Naive thymus-derived CD4-positive, alpha-beta T cell (primary cell): ENCODE results near the gene SLC66A2. TPM values are rescaled to one million over a fixed set of nuclear protein-coding genes. Genes with fewer than 3 reads are reported as not detected.

Experiments used
- ATAC-seq: fragments of 150-1000 bp; cut with Tn5 transposase; 2 replicates; pipeline ENCODE4 v1.10.0; 2021; ENCODE audit warnings: mild to moderate bottlenecking, moderate library complexity
- CTCF ChIA-PET: fragments of 350-600 bp; sonication (Branson Sonifier 250); formaldehyde crosslinking; loops from one replicate; lab custom pipeline; 2021; ENCODE audit warnings: antibody characterized with exemption; lab: Charles Lee
- POLR2A ChIA-PET: fragments of 350-600 bp; sonication (Branson Sonifier 250); formaldehyde crosslinking; loops from one replicate; lab custom pipeline; 2021; ENCODE audit warnings: antibody characterized with exemption, inconsistent platforms; lab: Charles Lee
- DNase-seq, 9 donors: peaks; one replicate each; pipeline versions ENCODE4 v3.0.0 to v3.0.0-alpha.2; 2020 to 2022; ENCODE audit warnings: mixed read lengths in 1 of 9
- H3K27ac ChIP-seq: one replicate; pipeline ENCODE4 v1.7.0; 2013; ENCODE audit warnings: mild to moderate bottlenecking, low read depth, low read length, moderate library complexity
- H3K27me3 ChIP-seq, 2 donors: one replicate each; pipeline ENCODE4 v1.7.0; 2013; ENCODE audit warnings: low read length in 2 of 2, mild to moderate bottlenecking in 2 of 2, moderate library complexity in 2 of 2; ENCODE audit not compliant: control insufficient read depth in 2 of 2, insufficient read depth in 2 of 2
- H3K36me3 ChIP-seq, 3 experiments: 1 replicate in 2 of 3; 2 replicates in 1 of 3; pipeline ENCODE4 v1.7.0; 2013; ENCODE audit warnings: low read length in 3 of 3, mild to moderate bottlenecking in 3 of 3, moderate library complexity in 1 of 3; ENCODE audit not compliant: insufficient read depth in 3 of 3, control insufficient read depth in 2 of 3
- H3K4me1 ChIP-seq, 2 donors: one replicate each; pipeline ENCODE4 v1.7.0; 2013; ENCODE audit warnings: low read length in 2 of 2, mild to moderate bottlenecking in 2 of 2, moderate library complexity in 1 of 2; ENCODE audit not compliant: control insufficient read depth in 2 of 2, insufficient read depth in 2 of 2
- H3K4me3 ChIP-seq: 2 replicates; pipeline ENCODE4 v1.7.0; 2013; ENCODE audit warnings: mild to moderate bottlenecking, low read length
- H3K9me3 ChIP-seq, 3 experiments: 1 replicate in 2 of 3; 2 replicates in 1 of 3; pipeline ENCODE4 v1.7.0; 2013; ENCODE audit warnings: low read length in 3 of 3; ENCODE audit not compliant: control insufficient read depth in 2 of 3
- H3K27ac Mint-ChIP-seq, 9 donors: one replicate each; pipeline ENCODE4 v1.8.0; 2020 to 2022; ENCODE audit warnings: mixed read lengths in 9 of 9, mild to moderate bottlenecking in 8 of 9, moderate library complexity in 5 of 9, inconsistent platforms in 2 of 9
- H3K27me3 Mint-ChIP-seq, 5 donors: one replicate each; pipeline ENCODE4 v1.8.0; 2021 to 2022; ENCODE audit warnings: mixed read lengths in 5 of 5, mild to moderate bottlenecking in 1 of 5
- H3K36me3 Mint-ChIP-seq, 5 donors: one replicate each; pipeline ENCODE4 v1.8.0; 2020 to 2022; ENCODE audit warnings: mixed read lengths in 5 of 5, mild to moderate bottlenecking in 3 of 5, inconsistent platforms in 1 of 5
- H3K4me1 Mint-ChIP-seq, 7 donors: one replicate each; pipeline ENCODE4 v1.8.0; 2020 to 2022; ENCODE audit warnings: mixed read lengths in 7 of 7, mild to moderate bottlenecking in 3 of 7, inconsistent platforms in 1 of 7
- H3K4me3 Mint-ChIP-seq, 10 donors: one replicate each; pipeline ENCODE4 v1.8.0; 2020 to 2022; ENCODE audit warnings: mild to moderate bottlenecking in 10 of 10, mixed read lengths in 10 of 10, moderate library complexity in 6 of 10, inconsistent platforms in 2 of 10
- H3K9me3 Mint-ChIP-seq, 11 donors: one replicate each; pipeline ENCODE4 v1.8.0; 2020 to 2022; ENCODE audit warnings: mixed read lengths in 11 of 11, mild to moderate bottlenecking in 4 of 11, inconsistent platforms in 1 of 11, moderate library complexity in 1 of 11
- intact Hi-C, 2 donors: fragments of 100-400 bp; cut with micrococcal nuclease; formaldehyde crosslinking; loops; one replicate each; pipeline ENCODE4 v1.15.1; 2023
- polyA plus RNA-seq, 2 donors: library from polyadenylated mRNA; unstranded; fragments of 300-500 nt; fragmentation: Illumina TruSeq; gene quantifications; one replicate each; pipeline ENCODE4 v1.2.3, GENCODE V29; 2021
- total RNA-seq, 6 experiments: library from RNA in 5 of 6; stranded (reverse) in 5 of 6; gene quantifications; 1 replicate in 5 of 6; 2 replicates in 1 of 6; pipeline ENCODE4 v1.2.3 and lab custom pipeline; 2021 to 2026

Gene SLC66A2
- total and polyA plus RNA-seq, 7 experiments from 2014 or later, result 14.9 to 106 (median 34.1) TPM

DNA sequence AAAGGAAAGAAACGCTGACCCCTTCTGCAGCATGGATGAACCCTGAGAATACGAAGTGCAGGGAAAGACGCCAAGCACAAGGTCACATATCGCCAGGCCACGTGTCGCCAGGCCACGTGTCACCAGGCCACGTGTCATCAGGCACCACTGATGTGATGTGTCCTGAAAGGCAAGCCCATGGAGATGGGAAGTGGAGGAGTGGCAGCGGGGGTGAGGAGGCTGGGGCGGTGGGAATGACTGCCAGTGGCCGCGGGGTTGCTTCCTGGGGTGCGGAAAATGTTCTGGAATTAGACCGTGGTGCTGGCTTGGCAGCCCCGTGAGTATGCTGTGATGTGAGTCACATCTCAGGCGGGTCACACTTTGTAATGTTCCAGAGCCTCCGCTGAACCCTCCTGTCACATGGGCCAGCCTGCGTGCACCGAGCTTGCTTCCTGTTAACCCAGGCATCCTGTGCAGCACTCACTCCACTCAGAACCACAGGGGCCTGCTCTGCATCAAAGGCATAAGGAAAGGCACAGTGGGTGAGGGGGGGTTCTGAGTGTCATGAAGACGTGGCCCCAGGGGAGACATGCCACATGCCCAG, 39.0 kb downstream of the SLC66A2 start:
- peaks cover 18 to 42% (median 27%) of the 10 kb centered on the region in 7 donors for H3K4me1 Mint-ChIP-seq
- ChIA-PET POLR2A (no interaction called here), CTCF (no interaction called here)
- peaks cover 0 to 20% of the 10 kb centered on the region in 2 donors for H3K4me1 ChIP-seq
- peak overlapping the region; percentile 49 for H3K27ac ChIP-seq
- ATAC-seq (peak; percentile 37), DNase-seq (peak in 8 of 9 donors; percentile 20 to 63 (median 44))
- no peaks in the 10 kb centered on the region for H3K27me3 Mint-ChIP-seq
- peak overlapping the region in 7 of 10 donors; percentile 9 to 83 (median 49) for H3K4me3 Mint-ChIP-seq
- peaks cover 0 to 9% (median 0%) of the 10 kb centered on the region in 11 donors for H3K9me3 Mint-ChIP-seq
- H3K27ac Mint-ChIP-seq, result peak overlapping the region in 7 of 9 donors; percentile 88 to 94 (median 91)
- no peak overlapping the region for H3K4me3 ChIP-seq
- peaks cover 9 to 62% (median 25%) of the 10 kb centered on the region in 5 donors for H3K36me3 Mint-ChIP-seq
- peaks cover 0 to 32% (median 0%) of the 10 kb centered on the region in 3 experiments for H3K36me3 ChIP-seq
- no peaks in the 10 kb centered on the region for H3K27me3 ChIP-seq
- H3K9me3 ChIP-seq, result no peaks in the 10 kb centered on the region
- intact Hi-C loops, result loop anchor here in 1 of 2 donors (1.0 kb wide), 1 partner anchor 39 kb away; the partner anchor contains the start of gene SLC66A2

DNA sequence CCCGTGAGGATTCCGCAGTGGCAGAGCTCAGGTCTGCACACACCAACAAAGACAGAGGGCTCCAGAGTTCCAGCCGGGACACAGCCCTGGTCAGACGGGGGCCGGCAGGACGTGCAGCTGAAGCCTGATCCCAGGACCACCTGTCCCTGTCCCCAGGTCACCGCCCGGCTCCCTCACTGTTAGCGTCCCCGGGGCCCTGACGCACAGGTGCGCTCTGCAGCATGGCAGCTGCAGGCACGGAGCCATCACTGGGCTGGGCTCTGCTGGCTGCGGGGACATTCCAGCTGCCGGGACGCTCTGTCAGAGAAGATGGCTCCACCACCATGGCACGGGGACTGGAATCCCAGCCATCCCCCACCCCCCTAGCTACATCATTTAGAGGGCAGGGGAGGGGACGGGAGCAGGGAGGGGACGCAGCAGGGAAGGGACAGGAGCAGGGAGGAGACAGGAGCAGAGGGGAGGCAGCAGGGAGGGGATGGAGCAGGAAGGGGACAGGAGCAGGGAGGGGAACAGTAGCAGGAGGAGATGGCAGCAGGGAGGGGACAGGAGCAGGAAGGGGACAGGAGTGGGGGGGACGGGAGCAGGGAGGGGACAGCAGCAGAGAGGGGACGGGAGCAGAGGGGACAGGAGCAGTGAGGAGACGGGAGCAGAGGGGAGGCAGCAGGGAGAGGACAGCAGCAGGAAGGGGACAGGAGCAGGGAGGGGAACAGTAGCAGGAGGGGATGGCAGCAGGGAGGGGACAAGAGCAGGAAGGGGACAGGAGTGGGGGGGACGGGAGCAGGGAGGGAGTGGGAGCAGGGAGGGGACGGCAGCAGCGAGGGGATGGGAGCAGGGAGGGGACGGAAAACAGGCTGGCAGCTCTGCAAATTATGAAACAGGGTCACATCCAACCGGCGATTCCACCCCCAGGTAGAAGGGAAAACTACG, 39.8 kb downstream of the SLC66A2 start:
- ChIA-PET POLR2A (no interaction called here), CTCF (no interaction called here)
- Histone ChIP-seq H3K27ac (no peak overlapping the region), H3K4me1 (peaks cover 0 to 20% of the 10 kb centered on the region in 2 donors), H3K9me3 (no peaks in the 10 kb centered on the region), H3K4me3 (no peak overlapping the region), H3K36me3 (peaks cover 0 to 25% (median 0%) of the 10 kb centered on the region in 3 experiments), H3K27me3 (no peaks in the 10 kb centered on the region)
- H3K4me3 Mint-ChIP-seq, result peak overlapping the region in 1 of 10 donors; percentile 59
- peaks cover 0 to 9% (median 0%) of the 10 kb centered on the region in 11 donors for H3K9me3 Mint-ChIP-seq
- peak overlapping the region in 3 of 9 donors; percentile 90 to 94 (median 91) for H3K27ac Mint-ChIP-seq
- H3K36me3 Mint-ChIP-seq, result peaks cover 9 to 61% (median 24%) of the 10 kb centered on the region in 5 donors
- no peaks in the 10 kb centered on the region for H3K27me3 Mint-ChIP-seq
- H3K4me1 Mint-ChIP-seq, result peaks cover 18 to 42% (median 27%) of the 10 kb centered on the region in 7 donors
- no peak for ATAC-seq
- intact Hi-C loops, result loop anchor here in 1 of 2 donors (1.0 kb wide), 1 partner anchor 40 kb away; the partner anchor contains the start of gene SLC66A2
- DNase-seq, result no peak

DNA sequence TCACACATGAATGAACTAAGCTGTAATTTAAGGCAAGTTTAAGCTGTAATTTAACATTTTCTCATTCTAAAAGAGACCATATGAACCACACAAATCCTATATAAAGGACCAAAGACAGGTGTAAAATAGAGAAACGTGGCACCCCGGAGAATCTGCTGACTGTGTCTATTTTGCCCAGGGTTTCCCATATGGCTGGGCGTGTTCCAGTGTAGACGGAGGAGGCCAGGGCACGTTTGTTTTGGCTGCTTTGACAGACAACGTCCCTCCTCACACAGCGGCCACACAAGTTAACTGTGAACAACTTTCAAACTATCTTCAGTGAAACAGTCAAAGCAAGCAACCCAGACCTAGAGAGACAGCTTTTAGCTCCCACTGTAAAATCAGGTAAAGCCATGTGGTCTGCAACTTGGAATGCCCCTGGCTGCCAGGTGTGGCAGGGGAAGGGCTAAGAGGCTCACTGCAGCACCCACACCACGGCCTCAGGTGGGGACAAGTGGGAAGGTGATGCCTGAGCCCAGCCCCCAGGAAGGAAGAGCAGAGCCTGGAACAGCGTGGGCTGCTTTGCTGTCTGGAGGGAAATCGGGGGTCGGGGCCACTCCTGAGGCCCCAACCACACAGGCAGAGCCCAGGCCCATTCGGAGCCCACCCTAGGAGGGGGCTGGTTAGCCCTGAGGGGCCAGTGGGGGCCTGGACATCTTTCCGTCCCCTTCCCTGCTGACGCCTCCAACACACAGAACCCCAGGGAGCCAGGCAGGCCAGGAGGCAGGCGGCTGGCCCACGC, 40.7 kb downstream of the SLC66A2 start:
- intact Hi-C loops, result no loop called here
- H3K36me3 ChIP-seq, result peaks cover 0 to 16% (median 0%) of the 10 kb centered on the region in 3 experiments
- Mint-ChIP-seq H3K4me1 (peaks cover 18 to 47% (median 31%) of the 10 kb centered on the region in 7 donors), H3K36me3 (peaks cover 9 to 55% (median 22%) of the 10 kb centered on the region in 5 donors), H3K27ac (no peak overlapping the region), H3K4me3 (peak overlapping the region in 1 of 10 donors; percentile 59), H3K27me3 (no peaks in the 10 kb centered on the region), H3K9me3 (peaks cover 0 to 9% (median 0%) of the 10 kb centered on the region in 11 donors)
- H3K27ac ChIP-seq, result no peak overlapping the region
- H3K9me3 ChIP-seq, result no peaks in the 10 kb centered on the region
- peaks cover 0 to 20% of the 10 kb centered on the region in 2 donors for H3K4me1 ChIP-seq
- ChIA-PET POLR2A (no interaction called here), CTCF (no interaction called here)
- no peaks in the 10 kb centered on the region for H3K27me3 ChIP-seq
- H3K4me3 ChIP-seq, result no peak overlapping the region
- no peak for ATAC-seq
- DNase-seq, result no peak

DNA sequence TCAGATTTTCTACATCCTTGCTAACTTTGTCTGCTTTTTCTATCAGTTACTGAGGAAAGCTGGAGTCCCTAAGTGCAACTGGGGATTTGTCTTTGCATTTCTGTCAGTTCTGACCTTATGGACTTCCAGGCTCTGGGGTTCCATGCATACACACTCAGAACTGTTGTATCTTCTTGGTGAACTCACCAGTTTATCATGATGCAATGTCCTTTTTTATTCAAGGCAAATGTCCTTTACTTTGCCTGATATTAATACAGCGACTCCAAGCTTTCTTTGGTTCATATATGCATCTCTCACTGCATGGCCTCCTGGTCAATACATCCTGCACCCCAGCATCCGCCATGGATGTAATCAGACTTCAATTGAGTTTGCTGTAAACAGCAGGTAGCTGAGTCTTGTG, 44.7 kb downstream of the SLC66A2 start:
- intact Hi-C loops, result no loop called here
- no peak overlapping the region for H3K27ac ChIP-seq
- Mint-ChIP-seq H3K36me3 (peaks cover 13 to 47% (median 23%) of the 10 kb centered on the region in 5 donors), H3K4me1 (peaks cover 0 to 22% (median 5%) of the 10 kb centered on the region in 7 donors), H3K9me3 (peaks cover 0 to 11% (median 0%) of the 10 kb centered on the region in 11 donors), H3K4me3 (no peak overlapping the region), H3K27ac (no peak overlapping the region), H3K27me3 (no peaks in the 10 kb centered on the region)
- CTCF ChIA-PET, result no interaction called here
- H3K4me3 ChIP-seq, result no peak overlapping the region
- peaks cover 0 to 28% (median 0%) of the 10 kb centered on the region in 3 experiments for H3K36me3 ChIP-seq
- H3K4me1 ChIP-seq, result peaks cover 0 to 1% of the 10 kb centered on the region in 2 donors
- POLR2A ChIA-PET, result no interaction called here
- no peaks in the 10 kb centered on the region for H3K9me3 ChIP-seq
- peak in 1 of 9 donors; percentile 7 for DNase-seq
- no peaks in the 10 kb centered on the region for H3K27me3 ChIP-seq
- ATAC-seq, result no peak

DNA sequence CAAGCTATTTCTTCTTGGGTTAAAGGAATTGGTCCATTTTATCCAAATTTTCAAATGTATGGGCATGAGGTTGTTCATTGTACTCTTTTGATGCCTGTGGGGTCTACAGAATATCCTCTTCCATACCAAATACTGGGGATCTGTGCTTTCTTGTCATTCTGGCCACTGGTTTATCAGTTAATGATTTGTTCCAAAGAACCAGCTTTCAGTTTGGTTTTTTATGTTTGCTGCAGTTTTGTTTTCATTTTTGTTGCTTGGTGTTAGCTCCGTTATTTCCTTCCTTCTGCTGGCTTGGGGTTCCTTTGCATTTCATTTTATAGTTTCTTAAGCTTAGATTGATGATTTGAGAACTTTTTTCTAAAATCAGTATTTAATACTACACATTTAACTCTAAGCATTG, 45.5 kb downstream of the SLC66A2 start:
- H3K4me1 Mint-ChIP-seq, result peaks cover 0 to 22% (median 5%) of the 10 kb centered on the region in 7 donors
- ChIA-PET CTCF (no interaction called here), POLR2A (no interaction called here)
- ATAC-seq, result no peak
- peak overlapping the region in 6 of 9 donors; percentile 1 to 73 (median 42) for H3K27ac Mint-ChIP-seq
- Histone ChIP-seq H3K4me1 (no peaks in the 10 kb centered on the region), H3K9me3 (no peaks in the 10 kb centered on the region), H3K27me3 (no peaks in the 10 kb centered on the region), H3K27ac (no peak overlapping the region), H3K36me3 (peaks cover 0 to 28% (median 0%) of the 10 kb centered on the region in 3 experiments), H3K4me3 (no peak overlapping the region)
- intact Hi-C loops, result no loop called here
- no peak for DNase-seq
- H3K9me3 Mint-ChIP-seq, result peaks cover 0 to 12% (median 0%) of the 10 kb centered on the region in 11 donors
- no peaks in the 10 kb centered on the region for H3K27me3 Mint-ChIP-seq
- no peak overlapping the region for H3K4me3 Mint-ChIP-seq
- H3K36me3 Mint-ChIP-seq, result peaks cover 15 to 48% (median 25%) of the 10 kb centered on the region in 5 donors
